Middle frontal gyrus (tissue), 1 donor: ENCODE measurements around the gene PDE9A.

ENCODE experiments used
- DNase-seq: peaks from one replicate; pipeline ENCODE4 v3.0.0-alpha.2; 2015; ENCODE audit warnings: low spot score; ENCODE audit errors: extremely low spot score

Gene PDE9A

DNA sequence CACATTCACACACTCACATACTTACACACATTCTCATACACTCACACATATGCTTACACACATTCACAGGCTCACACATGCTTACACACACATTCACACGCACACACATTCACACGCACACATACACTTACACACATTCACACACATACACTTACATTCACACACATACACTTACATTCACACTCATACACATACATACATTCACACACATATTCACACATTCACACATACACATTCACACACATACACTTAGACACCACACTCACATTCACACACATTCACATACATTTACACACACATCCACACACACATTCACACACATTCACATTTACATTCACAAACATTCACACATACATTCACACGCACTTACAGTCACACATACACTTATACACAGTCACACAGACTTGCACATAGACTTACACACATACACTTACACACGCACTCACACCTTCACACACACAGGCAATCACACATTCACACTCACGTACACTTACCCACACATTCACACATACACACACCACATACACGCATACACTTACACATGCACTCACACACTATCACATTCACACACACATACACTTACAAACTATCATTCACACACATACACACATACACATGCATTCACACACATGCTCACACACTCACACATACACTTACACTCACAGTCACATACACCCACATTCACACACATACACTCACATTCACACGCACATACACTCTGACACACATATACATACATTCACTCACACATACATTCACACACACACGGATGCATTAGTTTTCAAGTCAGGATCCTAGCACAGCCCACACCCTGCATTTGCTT, 16.8 kb downstream of the PDE9A start:
- no peak for DNase-seq

DNA sequence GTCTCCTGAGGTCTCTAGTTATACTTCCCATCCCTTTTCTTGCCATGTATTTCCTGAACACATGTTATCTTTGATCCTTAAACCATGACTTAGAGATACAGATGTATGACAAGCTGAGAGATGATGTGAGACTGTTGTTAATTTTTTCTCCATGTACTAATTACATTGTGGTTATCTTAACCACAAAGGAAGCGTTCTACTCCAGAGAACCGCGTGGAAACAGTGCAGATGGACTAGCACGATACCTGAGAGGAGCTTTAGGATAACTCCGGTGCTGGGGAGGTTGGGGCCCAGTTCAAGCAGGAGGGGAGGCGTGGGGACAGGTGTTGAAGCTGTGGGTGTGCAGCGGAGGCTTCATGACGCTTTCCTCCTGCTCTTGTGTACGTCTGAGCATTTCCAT, 17.5 kb downstream of the PDE9A start:
- DNase-seq: no peak

DNA sequence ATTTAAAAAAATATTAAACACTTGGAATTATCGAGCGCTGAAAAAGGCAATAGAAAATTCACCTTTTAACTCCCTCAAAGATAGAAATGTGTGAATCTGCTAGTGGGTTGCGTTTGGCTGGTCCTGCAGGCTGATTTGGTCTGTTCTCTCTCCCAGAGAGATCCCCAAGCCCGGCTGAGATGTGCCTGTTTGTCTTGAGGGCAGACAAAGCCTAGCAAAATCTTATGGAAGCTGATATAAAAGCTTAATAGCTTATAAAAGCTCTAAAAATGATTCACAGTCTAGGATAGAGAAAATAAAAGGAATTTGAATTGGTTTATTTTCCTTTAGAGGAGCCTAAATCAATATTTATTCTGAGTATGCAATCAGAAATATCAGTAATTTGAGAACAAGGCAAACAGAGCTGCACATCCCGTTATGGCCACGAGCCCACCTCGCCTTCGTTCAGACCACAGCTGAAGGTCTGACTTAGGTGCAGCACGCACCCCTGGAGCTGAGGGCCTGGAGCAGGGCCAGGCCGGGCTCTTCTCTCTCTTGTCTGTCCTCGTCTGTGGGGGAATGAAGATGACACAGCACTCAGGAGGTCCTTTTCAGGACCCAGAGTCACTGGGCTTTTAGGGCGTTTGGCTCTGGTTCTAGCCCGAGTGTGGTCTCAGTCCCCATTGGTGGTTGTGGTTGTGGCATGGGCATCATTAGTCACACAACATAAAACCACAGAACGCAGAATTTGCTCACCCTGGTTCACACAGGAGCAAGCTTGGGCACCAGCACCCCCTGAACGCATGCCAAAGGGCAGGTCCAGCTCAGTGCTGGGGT, 18.6 kb downstream of the PDE9A start:
- no peak for DNase-seq

DNA sequence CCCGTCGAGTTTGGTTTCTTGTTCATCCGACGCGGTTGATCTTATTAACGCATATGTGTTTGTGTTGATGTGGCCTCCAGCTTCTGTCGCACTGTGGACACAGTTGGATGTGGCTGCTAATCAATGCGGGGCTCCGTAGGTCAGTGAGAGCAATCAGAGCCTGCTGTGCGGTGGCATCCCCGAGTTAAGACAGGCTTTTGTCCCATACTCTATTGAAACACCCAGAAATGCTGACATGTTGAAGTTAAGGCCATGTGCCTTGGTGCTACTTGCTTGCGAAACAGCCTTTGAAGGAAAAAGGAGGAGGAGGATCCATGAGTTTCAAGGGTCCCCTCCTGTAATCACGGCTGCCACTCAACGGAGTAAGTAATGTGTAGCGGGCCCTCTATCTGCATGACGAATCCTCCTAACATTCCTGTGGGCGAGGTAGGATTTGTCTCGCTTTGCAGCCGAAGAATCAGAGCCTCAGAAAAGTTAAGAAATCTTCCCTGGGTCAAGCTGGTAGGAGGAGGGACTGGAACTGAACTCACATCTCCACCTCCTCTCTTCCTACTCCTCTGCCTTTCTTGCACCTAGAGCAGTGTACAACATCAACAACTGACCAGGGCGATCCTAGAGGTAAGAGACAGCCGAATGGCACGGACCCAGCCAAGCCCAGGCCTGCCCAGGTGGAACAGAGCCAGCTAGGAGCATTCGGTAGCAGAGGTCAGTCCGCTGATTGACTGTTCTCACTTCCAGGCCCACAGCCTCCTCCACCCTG, 19.5 kb downstream of the PDE9A start:
- no peak for DNase-seq

GRCh38 chr21:42673633-42674328, 20.4 kb downstream of the PDE9A start:
- DNase-seq: no peak

DNA sequence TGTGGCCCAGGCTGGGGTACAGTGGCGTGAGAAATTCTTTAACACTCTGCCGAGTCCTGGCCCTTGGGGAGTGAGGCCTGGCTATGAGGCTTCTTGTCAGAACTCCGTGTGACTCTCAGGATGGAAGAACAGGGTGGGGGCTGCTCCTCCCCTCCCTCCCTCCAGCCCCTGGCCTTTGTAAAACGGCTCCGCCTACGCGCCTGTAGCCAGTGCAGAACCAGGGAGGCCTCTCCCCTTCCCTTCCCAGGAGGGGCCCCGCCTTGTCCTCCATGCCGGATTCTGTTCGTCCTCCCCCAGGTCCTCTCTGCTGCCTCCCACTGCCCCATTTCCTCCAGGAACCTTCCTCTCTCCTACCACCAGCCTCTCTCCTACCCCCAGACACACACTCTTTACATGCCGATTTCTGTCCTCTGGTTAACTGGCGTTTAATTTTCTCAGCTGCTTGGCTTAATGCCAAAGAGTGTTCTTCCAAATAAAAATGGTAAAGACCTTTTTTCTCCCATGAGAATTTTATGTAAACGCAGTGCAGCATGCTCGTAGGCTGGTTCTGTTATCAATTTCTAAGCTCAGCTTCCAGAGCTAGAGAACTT, 21.0 kb downstream of the PDE9A start:
- DNase-seq: no peak

GRCh38 chr21:42675403-42675802, 22.0 kb downstream of the PDE9A start:
- DNase-seq: no peak

- no peak for DNase-seq
Measured at GRCh38 chr21:42676808-42677207, 23.4 kb downstream of the PDE9A start.

DNA sequence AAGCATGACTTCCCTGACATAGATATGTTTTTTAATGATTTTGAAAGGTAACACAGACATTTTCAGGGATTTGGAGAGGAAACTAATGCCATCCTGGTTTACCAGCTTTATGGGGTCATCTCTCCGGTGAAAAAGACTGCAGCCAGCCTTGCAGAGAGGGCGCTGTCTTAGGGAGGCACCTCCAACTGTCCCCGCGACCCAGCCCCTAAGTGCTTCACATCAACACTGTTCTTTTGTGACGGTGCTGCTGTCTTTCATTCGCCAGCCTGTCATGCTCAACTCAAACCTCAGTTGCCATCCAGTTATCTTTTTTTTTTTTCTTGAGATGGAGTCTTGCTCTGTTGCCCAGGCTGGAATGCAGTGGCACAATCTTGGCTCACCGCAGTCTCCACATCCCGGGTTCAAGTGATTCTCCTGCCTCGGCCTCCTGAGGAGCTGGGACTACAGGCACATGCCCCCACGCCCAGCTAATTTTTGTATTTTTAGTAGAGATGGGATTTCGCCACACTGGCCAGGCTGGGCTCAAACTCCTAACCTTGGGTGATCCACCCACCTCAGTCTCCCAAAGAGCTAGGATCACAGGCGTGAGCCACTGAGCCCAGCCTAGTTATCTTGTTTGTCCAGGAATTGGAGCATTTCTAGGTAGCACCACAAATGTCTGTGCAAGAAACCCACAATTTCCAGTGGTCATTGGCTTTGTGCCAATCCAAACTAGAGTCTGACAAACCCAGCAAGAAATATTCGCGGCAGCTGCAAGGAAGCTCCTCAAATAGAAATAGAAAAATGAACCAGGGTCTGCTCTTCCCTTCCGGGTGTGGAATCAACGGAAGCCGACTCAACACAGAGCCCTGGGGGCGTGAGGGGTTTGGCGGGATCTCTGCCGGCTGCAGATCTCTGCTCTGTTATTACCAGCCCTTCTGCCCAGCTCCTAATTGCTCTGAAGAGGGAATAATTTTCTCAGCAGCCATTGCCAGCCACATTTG, 24.2 kb downstream of the PDE9A start:
- no peak for DNase-seq

GRCh38 chr21:42678618-42679295, 25.3 kb downstream of the PDE9A start:
- no peak for DNase-seq

- DNase-seq: no peak
Measured at GRCh38 chr21:42679319-42680057, 26.1 kb downstream of the PDE9A start.

GRCh38 chr21:42680058-42680330, 26.6 kb downstream of the PDE9A start:
- no peak for DNase-seq

GRCh38 chr21:42680429-42680828, 27.0 kb downstream of the PDE9A start:
- no peak for DNase-seq

DNA sequence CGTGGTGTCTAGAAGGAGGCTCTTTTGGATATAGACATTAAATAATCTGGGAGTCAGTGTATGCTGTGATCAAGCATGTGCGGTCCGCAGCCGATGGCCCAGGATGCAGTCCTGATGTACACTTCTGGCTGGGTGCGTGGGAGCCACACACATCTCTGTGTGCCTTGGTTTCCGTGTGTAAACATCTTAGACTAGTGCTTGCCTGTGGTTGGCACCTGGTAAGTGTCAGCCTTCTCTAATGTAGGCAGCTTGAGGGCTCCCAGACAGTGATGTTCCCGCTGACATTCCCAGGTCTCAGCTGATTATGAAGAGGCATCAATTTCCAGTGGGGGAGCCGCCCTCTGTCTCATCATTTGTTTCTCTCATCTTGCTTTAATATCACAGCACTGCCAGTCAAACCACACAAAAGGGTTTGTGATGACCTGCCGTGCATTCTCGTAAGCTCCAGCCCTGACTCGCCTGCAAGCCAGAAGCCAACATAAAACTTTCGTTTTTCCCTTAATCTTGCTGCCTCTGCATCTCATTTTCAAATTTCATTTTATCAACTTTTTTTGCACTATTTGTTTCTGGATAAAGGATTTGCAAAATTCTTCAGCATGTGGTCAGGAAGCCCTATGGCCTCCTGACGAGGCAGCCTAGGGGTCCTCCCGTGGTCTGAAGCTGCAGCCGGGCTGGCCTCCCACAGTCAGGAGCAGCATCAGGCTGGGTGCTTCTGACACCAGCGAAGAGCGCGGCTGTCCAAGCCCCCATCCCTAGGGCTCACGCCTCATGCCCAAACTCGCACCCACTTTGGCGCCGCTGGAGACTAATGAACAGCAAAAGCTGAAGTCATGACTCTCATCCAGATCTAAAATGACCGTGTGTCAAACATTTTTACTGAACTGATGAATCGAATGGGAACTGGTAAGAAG, 28.1 kb downstream of the PDE9A start:
- no peak for DNase-seq

DNA sequence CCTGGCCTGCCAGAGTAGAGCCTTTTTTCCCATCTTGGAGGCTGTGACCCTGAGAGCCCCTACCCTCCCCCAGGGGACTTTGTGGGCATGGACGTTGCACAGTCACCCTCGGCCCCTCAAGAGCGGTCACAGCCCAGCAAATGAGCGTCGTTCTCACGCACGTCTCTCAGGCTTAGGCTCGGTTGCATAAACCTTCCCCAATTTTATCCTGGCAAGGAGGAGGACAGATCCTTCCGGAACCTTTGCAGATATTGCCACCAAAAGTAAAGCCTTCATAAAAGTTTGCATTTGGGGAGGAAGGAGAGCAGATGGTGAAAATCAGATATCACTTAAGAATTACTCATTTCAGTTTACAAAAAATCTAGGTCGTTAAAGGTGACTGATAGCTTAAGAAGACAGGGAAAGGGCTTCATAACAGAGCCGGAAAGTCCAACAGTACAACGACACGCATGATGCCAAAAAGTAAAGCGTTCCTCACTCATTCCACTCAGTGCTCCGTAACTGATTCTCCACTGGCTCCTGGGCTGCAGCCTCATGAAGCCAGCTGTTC, 29.3 kb downstream of the PDE9A start:
- DNase-seq: no peak

DNA sequence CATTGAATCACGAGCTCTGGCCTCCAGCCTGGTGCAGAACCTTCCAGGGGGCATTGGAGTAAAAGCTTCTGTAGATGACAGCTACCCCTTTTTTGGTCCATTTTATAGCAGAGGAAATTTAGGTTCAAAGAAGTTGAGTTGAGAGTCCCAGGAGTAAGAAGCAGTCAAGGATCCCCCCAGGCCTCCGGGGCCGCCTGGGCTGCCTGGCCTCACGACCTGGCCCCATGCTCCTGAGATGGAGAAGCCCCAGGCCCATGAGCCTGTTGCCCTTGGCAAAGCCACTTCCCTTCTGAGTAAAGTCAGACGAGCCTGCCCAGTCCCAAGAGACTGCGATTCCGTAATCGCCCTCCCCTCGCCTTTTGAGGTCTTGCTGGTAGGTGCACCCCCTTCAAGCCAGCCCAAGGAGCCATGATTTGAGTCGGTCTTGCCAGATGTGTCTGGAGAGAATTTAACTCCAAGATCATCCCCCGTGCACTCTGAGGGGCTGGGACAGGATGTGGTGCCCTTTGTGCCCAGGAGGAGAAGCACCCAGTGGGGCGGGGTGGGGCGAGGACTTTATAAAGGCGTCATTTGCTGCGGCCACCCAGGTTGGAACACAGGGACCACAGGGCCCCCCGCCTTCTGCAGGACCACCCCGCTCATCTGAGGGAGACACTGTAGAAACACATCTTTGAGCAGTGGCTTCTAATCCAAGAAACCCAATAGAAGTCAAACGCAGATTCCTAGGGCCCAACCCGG, 30.1 kb downstream of the PDE9A start:
- no peak for DNase-seq
